HK-2 (cell line): Measurements from ENCODE around the gene IFITM2.

Experiments
- DNase-seq: peaks from one replicate; pipeline ENCODE4 v3.0.0-alpha.2; 2018; ENCODE audit not compliant: unreplicated experiment

The IFITM2 gene

DNA sequence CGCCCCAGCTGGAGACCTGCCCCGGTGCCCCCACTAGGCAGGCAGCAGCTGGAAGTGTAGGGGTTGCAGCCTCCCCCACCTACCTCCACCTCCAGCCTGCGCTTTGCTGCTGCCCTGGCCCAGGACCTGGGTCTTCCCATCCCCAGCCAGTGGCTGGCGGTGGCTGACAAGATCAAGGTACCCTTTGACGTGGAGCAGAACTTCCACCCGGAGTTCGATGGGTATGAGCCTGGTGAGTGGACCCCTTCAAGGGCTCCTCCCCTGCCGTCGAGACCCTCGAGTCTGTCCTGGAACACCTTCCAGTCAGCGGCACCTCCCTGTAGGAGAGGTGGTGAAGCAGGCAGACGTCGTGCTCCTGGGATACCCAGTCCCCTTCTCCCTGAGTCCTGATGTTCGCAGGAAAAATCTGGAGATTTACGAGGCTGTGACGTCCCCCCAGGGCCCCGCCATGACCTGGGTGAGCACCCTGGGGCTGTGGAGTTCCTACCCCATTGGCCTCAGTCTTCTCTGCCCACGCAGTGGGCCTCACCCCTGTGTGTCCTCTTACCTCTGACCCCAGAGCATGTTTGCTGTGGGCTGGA is 14.3 kb upstream of the IFITM2 start:
- no peak for DNase-seq

DNA sequence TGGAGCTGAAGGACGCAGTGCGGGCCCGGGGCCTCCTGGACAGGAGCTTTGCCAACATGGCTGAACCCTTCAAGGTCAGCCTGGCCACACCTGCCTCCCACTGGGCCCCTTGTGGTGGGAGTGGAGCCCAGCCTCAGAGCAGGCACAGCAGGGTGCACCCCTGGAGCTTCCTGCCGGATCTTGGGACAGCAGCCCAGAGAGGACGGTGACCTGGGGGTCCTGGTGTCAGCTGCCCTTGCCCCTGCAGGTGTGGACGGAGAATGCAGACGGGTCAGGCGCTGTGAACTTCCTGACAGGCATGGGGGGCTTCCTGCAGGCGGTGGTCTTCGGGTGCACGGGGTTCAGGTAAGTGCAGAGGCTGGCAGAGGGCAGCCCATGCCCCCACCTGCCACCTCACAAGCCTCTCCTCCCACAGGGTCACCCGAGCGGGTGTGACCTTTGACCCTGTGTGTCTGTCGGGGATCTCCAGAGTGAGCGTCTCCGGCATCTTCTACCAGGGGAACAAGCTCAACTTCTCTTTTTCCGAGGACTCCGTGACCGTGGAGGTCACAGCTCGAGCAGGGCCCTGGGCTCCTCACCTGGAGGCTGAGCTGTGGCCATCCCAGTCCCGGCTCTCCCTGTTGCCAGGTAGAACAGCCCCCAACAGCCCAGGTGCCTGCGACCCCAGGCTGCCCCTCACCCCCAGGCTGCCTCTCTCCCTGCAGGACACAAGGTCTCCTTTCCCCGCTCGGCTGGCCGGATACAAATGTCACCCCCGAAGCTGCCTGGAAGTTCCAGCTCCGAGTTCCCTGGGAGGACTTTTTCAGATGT is 13.6 kb upstream of the IFITM2 start:
- DNase-seq = no peak

DNA sequence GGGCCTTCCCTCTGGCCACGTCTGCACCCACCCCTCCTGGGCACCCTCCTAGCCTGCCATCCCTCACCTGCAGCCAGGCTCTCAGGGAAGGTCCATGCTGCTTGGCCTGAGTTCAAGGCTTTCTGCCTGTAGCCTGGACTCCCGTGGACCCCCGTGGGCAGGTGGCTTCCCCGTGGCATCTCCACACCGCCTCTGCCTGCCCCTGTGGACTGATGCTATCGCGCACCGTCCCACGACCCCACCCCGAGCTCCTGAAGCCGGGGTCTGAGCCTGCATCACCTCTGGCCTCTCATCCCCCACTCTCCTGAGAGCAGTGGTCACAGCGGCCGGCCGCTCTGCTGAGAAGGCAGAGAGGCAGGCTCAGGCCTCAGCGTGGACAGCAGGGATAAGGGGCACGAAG is 12.8 kb upstream of the IFITM2 start:
- DNase-seq = no peak

DNA sequence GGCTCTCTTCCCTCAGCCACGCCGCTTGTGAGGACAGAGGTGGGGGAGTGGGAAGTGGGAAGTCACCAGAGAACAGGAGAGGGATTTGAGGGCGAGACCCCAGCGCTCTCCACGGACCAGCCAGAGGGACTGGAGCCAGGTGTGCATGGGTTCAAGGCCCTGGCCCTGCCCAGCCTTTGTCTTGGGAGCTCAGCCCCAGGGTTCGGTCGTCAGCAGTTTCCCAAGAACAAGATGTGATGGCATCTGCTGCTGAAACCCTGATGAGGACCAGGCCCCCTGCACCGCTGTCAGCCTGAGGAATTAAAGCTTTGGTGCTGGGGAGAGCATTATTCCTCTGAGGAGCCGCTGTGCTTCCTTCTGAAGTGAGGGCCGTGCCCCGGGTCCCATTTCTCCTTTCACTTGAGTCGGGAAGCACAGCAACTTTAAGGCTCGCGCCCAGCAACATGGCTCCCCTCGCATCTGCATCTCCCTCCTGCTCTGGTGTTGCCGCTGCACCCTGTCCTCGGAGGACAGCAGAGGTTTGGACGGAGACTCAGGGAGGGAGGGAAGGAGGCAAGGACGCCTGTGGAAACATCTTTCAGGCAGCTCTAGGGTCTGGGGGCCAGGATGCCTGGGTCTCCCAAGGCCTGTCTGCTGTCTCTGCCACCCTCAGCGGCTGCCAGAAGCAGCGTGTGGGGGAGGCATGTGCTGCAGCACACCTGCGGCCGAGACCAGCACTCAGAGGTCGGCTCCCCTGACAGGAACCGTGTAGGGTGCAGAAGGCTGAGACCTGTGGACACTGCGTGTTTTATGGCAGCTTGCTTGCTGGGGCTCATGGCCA is 12.1 kb upstream of the IFITM2 start:
- no peak for DNase-seq

DNA sequence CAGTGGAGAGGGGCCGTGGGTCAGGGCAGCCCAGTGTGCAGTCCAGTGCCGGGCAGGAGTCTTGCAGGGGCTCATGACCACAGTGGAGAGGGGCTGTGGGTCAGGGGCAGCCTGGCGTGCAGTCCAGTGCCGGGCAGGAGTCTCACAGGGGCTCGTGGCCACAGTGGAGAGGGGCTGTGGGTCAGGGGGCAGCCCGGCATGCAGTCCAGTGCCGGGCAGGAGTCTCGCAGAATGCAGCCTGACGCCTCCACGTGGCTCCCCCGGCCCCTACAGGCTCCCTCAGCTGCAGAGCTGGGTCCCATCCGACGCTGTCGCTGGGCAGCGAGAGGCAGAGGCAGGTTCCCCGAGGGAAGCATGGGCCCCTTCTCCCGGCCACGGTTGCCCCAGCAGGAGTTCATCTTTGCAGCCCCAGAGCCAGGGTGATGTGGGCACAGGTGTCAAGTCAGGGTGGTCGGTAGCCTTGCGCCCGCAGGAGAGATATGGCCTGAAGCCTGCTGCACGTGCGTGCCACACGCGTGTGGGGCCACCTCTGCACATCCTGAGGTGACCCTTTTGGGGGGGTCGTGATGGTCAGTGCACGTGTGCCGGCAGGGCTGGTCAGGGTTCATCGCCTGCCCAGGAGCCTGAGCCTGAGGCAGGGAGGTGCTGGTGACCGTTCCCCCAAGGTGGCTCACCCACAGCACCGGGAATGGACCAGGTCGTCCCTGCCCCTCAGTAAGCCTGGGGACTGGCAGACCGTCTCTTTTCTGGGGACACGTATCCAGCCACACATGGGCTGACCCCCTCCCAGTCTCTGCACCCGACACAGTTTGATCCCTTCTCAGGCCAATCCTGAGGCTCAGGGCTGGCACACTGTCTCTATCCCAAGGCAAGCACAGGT is 11.2 kb upstream of the IFITM2 start:
- no peak for DNase-seq

DNA sequence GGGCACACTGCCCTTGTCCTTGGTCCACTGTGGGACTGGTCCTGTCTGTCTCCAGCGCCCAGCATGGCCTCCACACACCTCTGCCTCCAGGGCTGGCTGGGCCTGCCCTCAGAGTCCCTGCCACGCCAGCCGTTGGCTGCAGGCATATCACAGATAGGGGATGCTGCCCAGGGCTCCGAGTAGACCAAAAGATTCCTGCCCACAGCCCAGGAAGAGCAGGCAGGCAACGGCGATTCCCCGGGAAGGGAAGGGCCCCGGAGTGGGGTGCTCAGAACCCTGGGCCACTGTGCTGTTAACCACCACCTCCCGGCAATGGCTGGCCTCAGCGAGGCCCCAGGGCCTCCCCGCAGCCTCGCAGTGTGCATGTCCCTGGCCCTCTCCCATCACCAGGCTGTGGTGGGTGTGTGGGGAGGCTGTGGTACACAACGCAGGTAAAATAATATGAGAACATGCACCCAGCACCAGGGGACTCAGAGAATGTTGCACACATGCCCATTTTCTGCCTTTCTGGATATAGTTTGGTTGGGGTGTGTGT is 10.5 kb upstream of the IFITM2 start:
- no peak for DNase-seq

DNA sequence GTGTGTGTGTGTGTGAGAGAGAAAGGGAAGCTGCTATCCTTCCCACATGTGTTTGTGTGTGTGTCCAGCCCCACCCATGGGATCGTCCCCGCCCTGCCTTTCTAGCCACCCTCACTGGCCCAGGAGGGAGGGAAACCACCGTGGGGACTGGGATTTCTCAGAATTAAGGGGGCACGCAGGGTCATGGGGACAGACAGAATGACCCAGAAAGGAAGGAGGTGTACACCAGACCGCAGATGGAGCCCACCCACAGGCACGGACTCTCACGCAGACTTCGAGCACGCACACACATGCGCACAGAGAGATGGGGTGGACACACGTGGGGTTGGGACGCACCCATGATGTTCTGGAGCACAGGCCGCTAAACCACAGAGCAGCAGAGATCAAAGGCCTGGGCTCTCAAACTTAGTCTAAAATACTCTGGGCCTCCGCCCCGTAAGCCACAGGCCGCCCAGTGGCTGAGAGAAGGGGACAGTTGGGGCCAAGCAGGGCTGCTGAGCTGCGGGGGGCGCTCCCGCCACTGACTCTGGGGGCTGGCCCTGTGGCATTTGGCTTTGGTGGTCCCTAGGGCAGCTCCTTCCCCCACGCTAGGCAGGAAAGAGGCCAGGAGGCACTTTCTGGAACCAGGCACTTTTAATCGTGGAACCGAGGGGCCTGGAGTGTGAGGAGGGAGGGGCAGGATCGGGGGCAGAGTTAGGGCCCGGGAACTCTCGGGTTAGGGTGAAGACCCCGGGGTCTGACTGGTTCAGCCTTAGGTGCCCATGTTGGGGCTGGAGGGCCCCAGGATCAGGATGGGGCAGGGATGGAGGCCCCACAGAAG is 9.8 kb upstream of the IFITM2 start:
- DNase-seq = no peak

DNA sequence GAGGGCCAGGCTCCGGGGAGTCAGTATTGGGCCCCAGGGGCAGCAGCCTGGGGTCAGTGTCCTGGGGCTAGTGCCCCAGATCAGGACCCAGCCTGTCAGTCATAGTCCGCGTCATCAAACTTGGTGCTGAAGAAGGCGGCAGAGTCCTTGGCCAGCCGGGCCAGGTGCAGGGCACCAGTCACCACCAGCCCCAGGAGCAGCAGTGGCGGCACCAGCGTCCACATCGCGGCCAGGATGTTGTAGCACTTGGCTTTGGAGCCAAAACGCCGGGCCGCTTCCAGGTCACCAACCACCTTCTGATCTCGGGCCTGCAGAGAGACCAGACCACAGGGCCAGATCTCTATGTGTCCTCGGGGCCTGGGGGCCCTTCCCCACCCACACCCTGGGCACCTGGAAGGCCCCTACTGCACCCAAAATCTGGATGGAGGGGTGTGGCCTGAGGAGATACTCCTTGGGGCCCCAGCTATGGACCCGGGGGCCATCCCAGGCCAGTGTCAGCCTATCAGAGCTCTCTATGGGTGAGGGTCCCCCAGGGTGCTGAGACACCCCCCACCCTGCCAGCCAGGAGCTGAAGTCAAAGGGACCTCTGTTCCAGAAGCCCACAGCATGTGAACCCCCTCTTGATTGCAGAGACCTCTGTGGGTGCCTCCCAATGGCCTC is 9.1 kb upstream of the IFITM2 start:
- no peak for DNase-seq

DNA sequence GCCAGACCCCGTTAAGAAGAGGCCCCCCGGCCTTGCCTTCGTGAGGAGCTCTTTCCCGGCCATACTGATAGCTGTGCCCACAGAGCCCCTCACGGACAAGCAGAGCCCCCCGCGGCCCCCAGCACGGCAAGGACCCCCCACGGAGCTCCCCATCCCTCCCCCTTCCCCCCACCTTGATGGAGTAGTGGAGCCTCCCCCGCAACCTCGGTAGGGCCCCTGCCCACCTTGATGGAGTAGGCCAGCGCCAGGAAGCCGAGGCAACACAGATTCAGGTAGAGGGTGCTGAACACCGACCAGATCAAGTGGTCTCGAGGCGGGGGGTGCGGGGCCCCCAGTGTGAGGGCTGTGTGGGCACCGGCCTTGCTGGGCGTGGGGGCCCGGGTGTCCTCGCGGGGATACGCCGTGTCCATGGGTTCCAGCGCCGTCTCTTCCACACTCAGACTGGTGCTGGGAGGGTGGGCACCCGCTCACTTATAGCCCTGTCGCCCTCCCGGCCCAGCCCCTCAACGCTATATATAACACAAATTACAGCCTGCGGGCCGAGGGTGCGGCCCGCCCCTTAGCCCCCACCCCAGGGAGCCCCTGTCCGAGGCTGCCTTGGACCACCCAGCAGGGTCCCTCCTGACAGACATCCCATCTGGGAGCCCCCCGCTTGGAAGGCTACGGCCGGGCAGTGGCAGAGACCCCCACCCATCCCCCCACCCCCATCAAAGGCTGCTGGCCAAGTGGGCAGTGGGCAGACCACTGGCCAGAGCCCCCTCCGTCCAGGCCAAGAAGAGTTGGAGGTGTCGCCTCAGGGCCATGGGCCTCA is 8.3 kb upstream of the IFITM2 start, which contains the start of gene IFITM5:
Gene IFITM5, minus strand, starts transcription at position 446 of the 811 bp plus-strand sequence. Its CDS starts 36 bp downstream, at position 410.
- no peak for DNase-seq

DNA sequence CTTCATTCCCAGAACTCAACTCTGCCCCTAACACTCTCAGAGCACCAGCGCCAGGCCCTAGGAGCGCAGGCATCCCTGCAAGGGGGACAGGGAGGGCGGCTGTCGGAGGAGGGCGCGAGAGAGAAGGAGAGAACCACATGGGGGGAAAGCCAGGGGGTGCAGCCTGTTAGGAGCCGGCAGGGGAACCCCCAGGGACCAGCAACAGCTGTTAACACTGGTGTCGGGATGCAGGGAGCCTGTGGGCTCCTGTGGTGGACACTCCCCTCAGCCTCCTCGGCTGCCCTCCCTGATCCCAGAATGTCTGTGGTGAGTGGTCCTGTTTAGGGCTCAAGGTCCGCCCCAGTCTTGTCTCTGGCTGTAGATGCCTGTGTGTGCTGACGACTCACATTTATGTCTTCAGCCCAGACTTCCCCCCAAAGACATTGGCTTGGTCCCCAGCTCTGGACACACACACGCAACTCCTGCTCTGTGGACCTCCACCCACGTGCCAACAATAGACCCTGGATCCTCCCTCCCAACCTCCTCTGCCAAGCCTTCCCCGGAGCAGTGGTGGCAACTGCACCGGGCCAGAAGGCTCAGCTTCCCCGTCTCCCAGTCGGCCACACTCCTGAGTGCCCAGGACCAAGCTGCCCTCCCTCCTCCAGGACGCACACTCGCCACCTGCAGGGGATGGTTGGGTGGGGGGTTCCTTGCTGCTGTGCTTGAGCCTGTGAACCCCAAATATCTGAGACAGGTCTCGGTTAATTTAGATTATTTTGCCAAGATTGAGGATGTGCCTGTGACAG is 7.5 kb upstream of the IFITM2 start:
- DNase-seq = no peak

DNA sequence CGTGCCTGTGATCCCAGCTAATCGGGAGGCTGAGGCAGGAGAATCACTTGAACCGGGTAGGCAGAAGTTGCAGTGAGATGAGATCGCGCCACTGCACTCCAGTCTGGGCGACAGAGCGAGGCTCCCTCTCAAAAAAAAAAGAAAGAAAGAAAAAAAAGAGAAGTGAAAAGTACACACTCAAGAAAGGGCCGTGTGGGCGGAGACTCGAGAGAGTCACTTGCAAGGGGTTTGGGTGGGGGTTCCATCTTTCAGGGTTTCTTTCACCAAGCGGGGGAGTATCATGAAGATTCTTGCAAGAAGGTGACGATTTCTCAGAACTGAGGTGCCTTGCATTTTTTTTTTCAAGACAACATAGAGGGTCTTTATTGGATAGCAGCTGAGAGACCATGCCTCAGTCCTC is 4.3 kb upstream of the IFITM2 start:
- DNase-seq = no peak

DNA sequence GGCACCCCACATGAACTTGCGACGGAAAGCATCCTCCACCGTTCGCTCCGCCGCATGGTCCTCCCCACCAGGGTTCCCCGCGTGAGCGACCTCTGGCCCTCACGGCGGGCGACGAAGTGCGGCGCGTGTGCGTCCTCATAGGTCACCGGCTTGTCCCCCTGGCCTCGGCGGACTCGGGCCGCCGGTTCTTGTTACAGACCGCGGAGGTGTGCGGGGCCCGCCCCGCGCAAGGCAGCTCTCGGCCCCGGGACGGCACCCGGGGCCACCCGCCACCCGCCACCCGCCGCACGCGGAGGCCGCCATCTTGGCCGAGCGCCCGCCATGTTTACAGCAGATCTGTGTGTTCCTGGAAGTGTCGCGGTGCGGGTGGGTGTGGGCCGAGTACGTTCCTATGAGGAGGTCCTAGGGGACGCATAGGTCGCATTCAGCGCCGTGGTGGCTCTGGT is 3.5 kb upstream of the IFITM2 start:
- DNase-seq = no peak

DNA sequence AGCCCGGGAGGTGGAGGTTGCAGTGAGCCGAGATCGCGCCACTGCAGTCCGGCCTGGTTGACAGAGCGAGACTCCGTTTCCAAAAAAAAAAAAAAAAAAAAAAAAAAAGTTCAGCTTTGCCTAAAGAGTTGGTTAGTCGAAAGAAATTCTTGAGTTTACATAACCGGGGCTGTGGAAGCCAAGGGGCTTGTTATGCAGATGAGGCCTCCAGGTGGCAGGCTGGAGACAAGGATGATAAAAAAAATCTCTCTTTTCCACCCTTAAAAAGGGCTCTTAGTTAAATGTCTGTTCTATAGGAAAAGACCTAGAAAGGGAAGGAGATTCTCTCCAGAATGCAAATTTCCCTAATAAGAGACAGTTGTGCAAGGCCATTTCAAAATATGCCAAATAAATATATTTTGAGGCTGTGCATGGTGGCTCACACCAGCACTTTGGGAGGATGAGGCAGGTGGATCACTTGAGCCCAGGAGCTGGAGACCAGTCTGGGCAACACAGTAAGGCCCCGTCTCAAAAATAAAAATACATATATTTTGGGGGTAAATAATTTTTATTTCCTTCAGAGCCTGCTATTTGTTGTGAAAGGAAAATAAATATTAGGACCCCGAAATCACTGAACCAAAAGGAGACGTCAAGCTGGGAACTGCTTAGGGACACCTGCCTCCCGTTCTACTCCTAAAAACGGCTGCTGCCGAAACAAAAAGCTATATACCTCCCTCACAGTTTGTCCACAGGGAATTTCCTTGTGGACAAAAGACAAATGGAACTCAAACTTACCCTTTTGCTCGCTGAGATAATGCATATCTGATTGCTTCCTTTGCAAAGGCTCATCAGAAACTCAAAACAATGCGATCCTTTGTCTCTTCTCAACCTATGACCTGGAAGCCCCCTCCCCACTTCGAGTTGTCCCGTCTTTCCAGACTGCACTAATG is 2.4 kb upstream of the IFITM2 start:
- DNase-seq = no peak

DNA sequence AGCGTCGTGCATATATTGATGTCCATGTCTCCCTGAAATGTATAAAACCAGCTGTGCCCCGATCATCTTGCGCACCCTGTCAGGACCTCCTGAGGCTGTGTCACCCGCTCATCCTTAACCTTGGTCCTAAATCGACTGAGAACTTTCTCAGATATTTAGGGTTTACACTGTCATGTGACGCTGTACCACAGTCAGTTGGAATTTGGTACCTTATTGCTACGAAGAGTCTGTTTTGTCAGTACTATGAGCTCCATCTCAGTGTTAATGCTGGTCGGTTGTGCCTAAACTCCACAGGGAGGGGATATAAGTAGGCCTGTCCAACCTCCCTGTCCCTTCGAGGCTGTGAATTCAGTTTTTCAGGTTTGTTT is 1.8 kb upstream of the IFITM2 start:
- DNase-seq = no peak

DNA sequence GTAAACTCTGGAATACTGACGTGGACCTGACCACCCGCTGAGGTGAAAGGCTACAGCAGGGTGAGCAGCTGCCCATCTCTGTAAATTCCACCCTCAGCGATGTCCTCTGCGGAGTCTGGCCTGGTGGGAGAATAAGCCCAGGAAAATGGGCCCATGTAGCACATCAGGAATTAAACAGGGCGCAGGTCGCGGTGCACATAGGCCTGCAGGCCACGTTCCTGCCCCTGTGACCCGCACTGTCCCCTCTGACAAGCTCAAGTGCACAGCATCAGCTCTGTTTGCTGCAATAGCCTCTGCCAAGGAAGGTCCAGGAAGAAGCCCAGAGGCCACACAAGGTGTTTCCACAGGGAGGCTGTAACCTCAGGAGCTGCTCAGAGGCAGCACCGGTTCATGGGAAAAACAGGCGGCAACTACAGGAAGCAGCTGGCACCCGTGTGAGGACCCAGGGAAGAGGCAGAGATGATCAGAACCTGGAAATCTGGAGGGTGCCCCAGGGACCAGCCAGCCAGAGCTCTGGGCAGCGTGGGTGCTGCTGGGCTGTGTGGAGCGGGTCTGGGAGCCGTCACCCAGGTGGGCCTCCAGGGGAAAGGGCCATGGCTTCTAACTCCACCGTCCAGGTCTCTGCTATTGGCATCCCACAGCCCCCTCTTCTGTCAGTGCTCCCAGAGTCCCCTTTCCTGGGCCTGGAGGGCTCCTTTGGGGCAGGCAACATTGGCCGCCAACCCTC is 808 bp upstream of the IFITM2 start:
- DNase-seq = no peak
